HepG2 (cell line): ENCODE data around the gene GNAZ. TPM values are rescaled to one million over a fixed set of nuclear protein-coding genes. Genes with fewer than 3 reads are reported as not detected.

Experiments
- ATF6 ChIP-seq: sonication (generic); formaldehyde crosslinking; conservative IDR thresholded peaks from 2 replicates; pipeline ENCODE4 v1.4.0; 2020; ENCODE audit warnings: missing genetic modification reagents
- ATM ChIP-seq: fragments of 450-650 bp; IDR thresholded peaks from 2 replicates; pipeline ENCODE4 v1.7.1; 2017; ENCODE audit warnings: mild to moderate bottlenecking, borderline replicate concordance
- CHCHD3 ChIP-seq: sonication (generic); formaldehyde crosslinking; IDR thresholded peaks from 2 replicates; pipeline ENCODE4 v1.8.0; 2022; ENCODE audit warnings: mild to moderate bottlenecking, missing genetic modification reagents, moderate library complexity
- DBP ChIP-seq: sonication (generic); formaldehyde crosslinking; IDR thresholded peaks from 2 replicates; pipeline ENCODE4 v1.4.0; 2020; ENCODE audit warnings: missing genetic modification reagents; ENCODE audit errors: not compliant biosample characterization
- ELF1 ChIP-seq: sonication (generic); formaldehyde crosslinking; IDR thresholded peaks from 2 replicates; pipeline ENCODE4 v1.4.0; 2020; ENCODE audit warnings: missing genetic modification reagents
- ELF3 ChIP-seq: IDR thresholded peaks from 2 replicates; pipeline ENCODE4 v1.6.1; 2016; ENCODE audit warnings: missing genetic modification reagents, missing compliant biosample characterization
- ESRRA ChIP-seq: sonication (generic); formaldehyde crosslinking; IDR thresholded peaks from 2 replicates; pipeline ENCODE4 v1.5.1; 2020; ENCODE audit warnings: mild to moderate bottlenecking, low read depth, missing genetic modification reagents
- ETV5 ChIP-seq: IDR thresholded peaks from 2 replicates; pipeline ENCODE4 v1.6.1; 2018; ENCODE audit warnings: missing biosample characterization, missing genetic modification reagents, inconsistent platforms, borderline replicate concordance
- HDAC6 ChIP-seq: fragments of 200-600 bp; sonication (generic); IDR thresholded peaks from 2 replicates; pipeline ENCODE4 v1.7.0; 2017; ENCODE audit warnings: mild to moderate bottlenecking, antibody characterized with exemption, low read length, low read depth
- JDP2 ChIP-seq: sonication (generic); formaldehyde crosslinking; IDR thresholded peaks from 2 replicates; pipeline ENCODE4 v1.8.1; 2022; ENCODE audit warnings: missing genetic modification reagents, borderline replicate concordance
- NR2F6 ChIP-seq, 2 experiments: IDR thresholded peaks; 2 replicates each; pipeline ENCODE4 v1.6.1; 2016; ENCODE audit warnings: antibody characterized with exemption in 1 of 2, mild to moderate bottlenecking in 1 of 2
- PAF1 ChIP-seq: IDR thresholded peaks from 2 replicates; pipeline ENCODE4 v1.6.1; 2016; ENCODE audit warnings: missing genetic modification reagents, missing compliant biosample characterization
- PATZ1 ChIP-seq: sonication (generic); formaldehyde crosslinking; IDR thresholded peaks from 2 replicates; pipeline ENCODE4 v1.4.0; 2020; ENCODE audit warnings: missing genetic modification reagents
- RBAK ChIP-seq: sonication (generic); formaldehyde crosslinking; IDR thresholded peaks from 2 replicates; pipeline ENCODE4 v1.5.1; 2020; ENCODE audit warnings: mild to moderate bottlenecking, missing genetic modification reagents
- RXRA ChIP-seq: sonication (generic); formaldehyde crosslinking; IDR thresholded peaks from 2 replicates; pipeline ENCODE4 v1.5.1; 2020; ENCODE audit warnings: missing genetic modification reagents
- SALL2 ChIP-seq: sonication (generic); formaldehyde crosslinking; IDR thresholded peaks from 2 replicates; pipeline ENCODE4 v1.8.1; 2023; ENCODE audit warnings: mild to moderate bottlenecking, missing genetic modification reagents, inconsistent platforms
- SPEN ChIP-seq: sonication (generic); formaldehyde crosslinking; IDR thresholded peaks from 2 replicates; pipeline ENCODE4 v1.5.1; 2020; ENCODE audit warnings: low read depth, mild to moderate bottlenecking, missing genetic modification reagents
- TCF7L2 ChIP-seq: IDR thresholded peaks from 2 replicates; pipeline ENCODE4 v1.6.1; 2011; ENCODE audit warnings: mild to moderate bottlenecking, low read depth, low read length, moderate library complexity
- ZBTB2 ChIP-seq: sonication (generic); formaldehyde crosslinking; IDR thresholded peaks from 2 replicates; pipeline ENCODE4 v1.8.0; 2022; ENCODE audit warnings: low read depth, missing genetic modification reagents
- ZIK1 ChIP-seq: sonication (generic); formaldehyde crosslinking; IDR thresholded peaks from 2 replicates; pipeline ENCODE4 v1.5.0; 2020; ENCODE audit warnings: mild to moderate bottlenecking, low read depth, missing genetic modification reagents, borderline replicate concordance
- ZMYM4 ChIP-seq: sonication (generic); formaldehyde crosslinking; IDR thresholded peaks from 2 replicates; pipeline ENCODE4 v1.8.1; 2023; ENCODE audit warnings: mild to moderate bottlenecking, missing genetic modification reagents
- ZNF251 ChIP-seq: sonication (generic); formaldehyde crosslinking; IDR thresholded peaks from 2 replicates; pipeline ENCODE4 v1.9.0; 2021; ENCODE audit warnings: mild to moderate bottlenecking, missing genetic modification reagents
- ZNF484 ChIP-seq: sonication (generic); formaldehyde crosslinking; IDR thresholded peaks from 2 replicates; pipeline ENCODE4 v1.5.1; 2020; ENCODE audit warnings: mild to moderate bottlenecking, low read depth, missing genetic modification reagents, borderline replicate concordance
- ZNF510 ChIP-seq: sonication (generic); formaldehyde crosslinking; IDR thresholded peaks from 2 replicates; pipeline ENCODE4 v1.4.0; 2020; ENCODE audit warnings: low read depth, mild to moderate bottlenecking, missing genetic modification reagents
- ZNF580 ChIP-seq: IDR thresholded peaks from 2 replicates; pipeline ENCODE4 v1.6.1; 2016; ENCODE audit warnings: low read depth, borderline replicate concordance
- ZNF879 ChIP-seq: sonication (generic); formaldehyde crosslinking; IDR thresholded peaks from 2 replicates; pipeline ENCODE4 v1.8.1; 2023; ENCODE audit warnings: missing genetic modification reagents
- polyA plus RNA-seq, 8 experiments: library from polyadenylated mRNA; depleted of rRNA in 3 of 8; stranded (reverse) in 7 of 8; unstranded in 1 of 8; fragments of >200 nt; fragmentation: Illumina TruSeq in 4 of 8; extraction: Trizol in 4 of 8; gene quantifications; 2 replicates each; pipeline versions ENCODE4 v1.2.1 to v1.2.3, GENCODE V29; 2011 to 2016; ENCODE audit warnings: low read depth in 4 of 8, missing spikeins in 1 of 8, mixed read lengths in 1 of 8; ENCODE audit not compliant: insufficient read depth in 1 of 8
- total RNA-seq, 5 experiments: library from RNA; depleted of rRNA; stranded (reverse); fragments of >200 nt; fragmentation: Illumina TruSeq; extraction: Trizol; gene quantifications; 2 replicates each; pipeline ENCODE4 v1.2.3, GENCODE V29; 2016; ENCODE audit warnings: low read depth in 1 of 5

The GNAZ gene
- total and polyA plus RNA-seq, 2 of the 13 experiments (the other 11 are each of a cell fraction or from before 2014, with no cell fraction given) = 11.4 to 22.3 TPM

GRCh38 chr22:23079240-23079768 lies 9.0 kb downstream of the GNAZ start (continued):
- TF ChIP-seq PATZ1 (CRISPR knock-in tag) (peak; percentile 65), RBAK (CRISPR knock-in tag) (no peak), ZBTB2 (CRISPR knock-in tag) (no peak), ZMYM4 (CRISPR knock-in tag) (peak; percentile 57), HDAC6 (no peak), ATF6 (no peak), ELF1 (no peak), TCF7L2 (no peak), ATM (no peak), ETV5 (CRISPR knock-in tag) (no peak; the same call in 1 of the 2 replicates), SALL2 (CRISPR knock-in tag) (peak; percentile 27; the same call in 1 of the 2 replicates), ZNF251 (CRISPR knock-in tag) (no peak), PAF1 (CRISPR knock-in tag) (no peak), ZIK1 (CRISPR knock-in tag) (no peak), ZNF879 (no peak), DBP (CRISPR knock-in tag) (no peak), NR2F6 (IDR thresholded peaks at IDR 0.05) (peak; percentile 84), NR2F6 (CRISPR knock-in tag; IDR thresholded peaks at IDR 0.05) (peak; percentile 92), RXRA (CRISPR knock-in tag) (peak; percentile 68), JDP2 (CRISPR knock-in tag) (no peak), ZNF510 (CRISPR knock-in tag) (no peak), ELF3 (CRISPR knock-in tag) (peak; percentile 39; the same call in 1 of the 2 replicates), ZNF580 (CRISPR knock-in tag) (no peak), ZNF484 (CRISPR knock-in tag) (no peak), CHCHD3 (CRISPR knock-in tag) (no peak), SPEN (peak; percentile 73; the same call in 1 of the 2 replicates), ESRRA (peak; percentile 86)
